Endothelial cell of umbilical vein (primary cell): Measurements from ENCODE around the gene KCNQ2. TPM values are rescaled to one million over a fixed set of nuclear protein-coding genes. Genes with fewer than 3 reads are reported as not detected.

Source experiments
- BruUV-seq: library from RNA; stranded (reverse); fragments of 400-500 nt; replicated peaks from 2 replicates; lab custom pipeline; 2021; lab: Mats Ljungman, UMichigan
- CTCF ChIA-PET: fragments of 300-600, 350-600 bp; sonication (Branson Sonifier 250); formaldehyde crosslinking; loops from one replicate; lab custom pipeline; 2021; ENCODE audit warnings: antibody characterized with exemption, inconsistent platforms; lab: Charles Lee
- POLR2A ChIA-PET: fragments of 300-600, 350-600 bp; sonication (Branson Sonifier 250); formaldehyde crosslinking; loops from one replicate; lab custom pipeline; 2021; ENCODE audit warnings: antibody characterized with exemption, inconsistent platforms; lab: Charles Lee
- DNase-seq: peaks from one replicate; pipeline ENCODE4 v3.0.0-alpha.2; 2011; ENCODE audit warnings: low read depth, low spot score
- FAIRE-seq: peaks from 2 replicates; lab custom pipeline; 2011; peaks lifted over from hg19 to GRCh38; lab: Jason Lieb, UNC
- H2AFZ ChIP-seq: 2 replicates; pipeline ENCODE4 v1.6.0; 2012; ENCODE audit warnings: low read depth, low read length, control low read depth, inconsistent platforms
- H3K27ac ChIP-seq: 2 replicates; pipeline ENCODE4 v1.5.1; 2011; ENCODE audit warnings: low read depth, mild to moderate bottlenecking, control low read depth, low read length, moderate library complexity; ENCODE audit not compliant: insufficient read depth
- H3K27me3 ChIP-seq, 2 experiments: 2 replicates each; pipeline versions ENCODE4 v1.6.0 to v1.6.1; 2011; ENCODE audit warnings: low read length in 2 of 2, mixed read lengths in 1 of 2; ENCODE audit not compliant: control insufficient read depth in 2 of 2, insufficient read depth in 2 of 2
- H3K36me3 ChIP-seq, 2 experiments: 2 replicates in 1 of 2; 3 replicates in 1 of 2; pipeline ENCODE4 v1.5.1; 2011; ENCODE audit warnings: low read length in 2 of 2, mild to moderate bottlenecking in 1 of 2, moderate library complexity in 1 of 2; ENCODE audit not compliant: control insufficient read depth in 2 of 2, insufficient read depth in 2 of 2; ENCODE audit errors: extremely low read depth in 1 of 2
- H3K4me1 ChIP-seq: 3 replicates; pipeline ENCODE4 v1.5.1; 2011; ENCODE audit warnings: mild to moderate bottlenecking, low read length; ENCODE audit not compliant: control insufficient read depth, insufficient read depth; ENCODE audit errors: extremely low read depth
- H3K4me2 ChIP-seq: 2 replicates; pipeline ENCODE4 v1.6.1; 2011; ENCODE audit warnings: low read length, control low read depth, mixed read lengths; ENCODE audit not compliant: insufficient read depth
- H3K4me3 ChIP-seq, 3 experiments: fragments of 200-600 bp in 1 of 3; sonication (generic), shearing (Covaris generic) in 1 of 3; replicated peaks in 1 of 3; 2 replicates each; pipeline ENCODE4 v1.5.1; 2011 to 2016; ENCODE audit warnings: control low read depth in 3 of 3, low read length in 3 of 3, mild to moderate bottlenecking in 2 of 3, inconsistent platforms in 1 of 3, low read depth in 1 of 3, moderate library complexity in 1 of 3; ENCODE audit not compliant: insufficient read depth in 1 of 3
- H3K79me2 ChIP-seq: 2 replicates; pipeline ENCODE4 v1.6.0; 2012; ENCODE audit warnings: low read length, inconsistent platforms; ENCODE audit not compliant: control insufficient read depth, insufficient read depth
- H3K9ac ChIP-seq: replicated peaks from 2 replicates; pipeline ENCODE3; 2011; ENCODE audit warnings: low read length, control low read depth; ENCODE audit not compliant: insufficient read depth; ENCODE audit errors: extremely low read depth
- H3K9me1 ChIP-seq: replicated peaks from 3 replicates; pipeline ENCODE4 v1.6.0; 2011; ENCODE audit warnings: mild to moderate bottlenecking, low read length; ENCODE audit not compliant: control insufficient read depth, insufficient read depth; ENCODE audit errors: extremely low read depth
- H3K9me3 ChIP-seq: replicated peaks from 2 replicates; pipeline ENCODE4 v1.5.1; 2012; ENCODE audit warnings: low read length, inconsistent platforms; ENCODE audit not compliant: control insufficient read depth, insufficient read depth
- H4K20me1 ChIP-seq: replicated peaks from 2 replicates; pipeline ENCODE3; 2011; ENCODE audit warnings: mild to moderate bottlenecking, low read length; ENCODE audit not compliant: control insufficient read depth, insufficient read depth; ENCODE audit errors: extremely low read depth
- EZH2 ChIP-seq: IDR thresholded peaks from 2 replicates; pipeline ENCODE4 v1.6.1; 2012; ENCODE audit warnings: borderline replicate concordance, low read depth, mild to moderate bottlenecking, moderate library complexity, low read length, inconsistent platforms; ENCODE audit not compliant: severe bottlenecking
- FOS ChIP-seq: IDR thresholded peaks from 2 replicates; pipeline ENCODE4 v1.6.1; 2011; ENCODE audit warnings: mild to moderate bottlenecking, low read length, moderate library complexity, borderline replicate concordance; ENCODE audit not compliant: insufficient read depth
- GATA2 ChIP-seq: IDR thresholded peaks from 2 replicates; pipeline ENCODE4 v1.7.0; 2011; ENCODE audit warnings: low read depth, mild to moderate bottlenecking, moderate library complexity, mixed read lengths, low read length; ENCODE audit not compliant: insufficient read length, insufficient read depth
- JUN ChIP-seq: IDR thresholded peaks from 2 replicates; pipeline ENCODE4 v1.6.1; 2011; ENCODE audit warnings: borderline replicate concordance, low read depth; ENCODE audit not compliant: insufficient read length, insufficient read depth
- MYC ChIP-seq: IDR thresholded peaks from one replicate; pipeline ENCODE4 v1.6.1; 2011; ENCODE audit warnings: mild to moderate bottlenecking, low read depth, low read length
- POLR2A ChIP-seq: IDR thresholded peaks from 2 replicates; pipeline ENCODE4 v1.6.1; 2012; ENCODE audit warnings: low read depth, mild to moderate bottlenecking, control low read depth, low read length
- POLR2AphosphoS5 ChIP-seq: IDR thresholded peaks from 2 replicates; pipeline ENCODE4 v1.6.1; 2012; ENCODE audit warnings: low read depth, mild to moderate bottlenecking, control low read depth, low read length, moderate library complexity; ENCODE audit not compliant: insufficient read depth
- dilution Hi-C: fragments of 300-500 bp; cut with MboI; formaldehyde crosslinking; loops from one replicate; pipeline ENCODE4 v1.15.0; 2019; ENCODE audit warnings: low sequenced_read_pairs; ENCODE audit not compliant: extremely low pct_ligation_motif_present
- intact Hi-C: fragments of 100-400 bp; cut with micrococcal nuclease; formaldehyde crosslinking; loops from one replicate; pipeline ENCODE4 v1.10.0; 2022
- polyA plus RNA-seq, 4 experiments: library from polyadenylated mRNA; depleted of rRNA in 3 of 4; stranded (reverse) in 3 of 4; unstranded in 1 of 4; fragments of >200 nt; gene quantifications; 2 replicates each; pipeline versions ENCODE4 v1.2.1 to v1.2.3, GENCODE V29; 2011 to 2012; ENCODE audit warnings: missing spikeins in 1 of 4
- total RNA-seq: library from RNA; stranded (reverse); gene quantifications from 2 replicates; pipeline ENCODE4 v1.2.3, GENCODE V29; 2021
- TF ChIP-seq, protein P1 (sequence below), 2 donors: IDR thresholded peaks; 1 replicate in 1 of 2; 2 replicates in 1 of 2; pipeline ENCODE4 v1.5.1; 2011; ENCODE audit warnings: low read length in 2 of 2, mild to moderate bottlenecking in 2 of 2, moderate library complexity in 2 of 2, control low read depth in 1 of 2, inconsistent platforms in 1 of 2, low read depth in 1 of 2; ENCODE audit not compliant: insufficient read depth in 1 of 2; ENCODE audit errors: extremely low read depth in 1 of 2
- TF ChIP-seq, protein P2 (sequence below): IDR thresholded peaks from 2 replicates; pipeline ENCODE4 v1.6.1; 2011; ENCODE audit not compliant: insufficient read depth, insufficient read length

The KCNQ2 gene
- total and polyA plus RNA-seq, 2 donors (not counting 3 experiments of a cell fraction or from before 2014, with no cell fraction given) = not detected

DNA sequence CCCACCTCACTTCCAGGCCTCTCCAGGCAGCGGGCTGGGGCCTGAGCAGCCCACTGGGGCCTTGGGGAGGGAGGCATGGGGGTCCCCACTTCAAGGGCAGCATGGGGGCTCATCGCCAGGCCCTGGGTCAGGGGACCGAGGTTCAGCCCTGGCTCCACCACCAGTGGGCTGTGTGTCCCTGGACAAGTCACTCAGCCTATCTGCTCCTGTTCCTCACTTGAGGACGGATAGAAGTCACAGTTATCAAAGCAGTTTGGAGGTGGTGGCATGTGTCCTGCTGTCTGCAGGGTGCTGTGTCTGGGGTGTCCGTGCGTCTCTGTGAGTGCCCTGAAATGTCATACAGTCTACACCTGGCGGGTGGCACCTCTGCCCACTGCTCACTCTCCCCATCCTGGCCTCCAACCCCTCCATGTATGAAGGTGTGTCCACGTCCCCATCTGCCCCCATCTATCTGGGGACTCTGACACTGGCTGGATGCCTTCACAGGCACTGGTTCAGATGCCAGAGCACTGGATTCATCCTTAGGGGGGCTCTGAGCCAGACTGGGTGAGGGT, 22.8 kb upstream of the KCNQ2 start:
- Histone ChIP-seq H3K4me1 (no peaks in the 10 kb centered on the region), H4K20me1 (no peaks in the 10 kb centered on the region), H3K4me3 (no peak overlapping the region), H3K79me2 (no peaks in the 10 kb centered on the region), H3K9me3 (no peaks in the 10 kb centered on the region), H3K4me2 (no peak overlapping the region), H3K36me3 (no peaks in the 10 kb centered on the region), H3K9me1 (no peaks in the 10 kb centered on the region), H3K9ac (no peak overlapping the region), H2AFZ (no peak overlapping the region), H3K27me3 (no peaks in the 10 kb centered on the region), H3K27ac (no peak overlapping the region)
- DNase-seq (no peak), FAIRE-seq (no peak)
- no peak for TF ChIP-seq MYC
- no peak for TF ChIP-seq POLR2A
- no peak for TF ChIP-seq GATA2
- no peak for TF ChIP-seq EZH2
- TF ChIP-seq, protein P1, sequence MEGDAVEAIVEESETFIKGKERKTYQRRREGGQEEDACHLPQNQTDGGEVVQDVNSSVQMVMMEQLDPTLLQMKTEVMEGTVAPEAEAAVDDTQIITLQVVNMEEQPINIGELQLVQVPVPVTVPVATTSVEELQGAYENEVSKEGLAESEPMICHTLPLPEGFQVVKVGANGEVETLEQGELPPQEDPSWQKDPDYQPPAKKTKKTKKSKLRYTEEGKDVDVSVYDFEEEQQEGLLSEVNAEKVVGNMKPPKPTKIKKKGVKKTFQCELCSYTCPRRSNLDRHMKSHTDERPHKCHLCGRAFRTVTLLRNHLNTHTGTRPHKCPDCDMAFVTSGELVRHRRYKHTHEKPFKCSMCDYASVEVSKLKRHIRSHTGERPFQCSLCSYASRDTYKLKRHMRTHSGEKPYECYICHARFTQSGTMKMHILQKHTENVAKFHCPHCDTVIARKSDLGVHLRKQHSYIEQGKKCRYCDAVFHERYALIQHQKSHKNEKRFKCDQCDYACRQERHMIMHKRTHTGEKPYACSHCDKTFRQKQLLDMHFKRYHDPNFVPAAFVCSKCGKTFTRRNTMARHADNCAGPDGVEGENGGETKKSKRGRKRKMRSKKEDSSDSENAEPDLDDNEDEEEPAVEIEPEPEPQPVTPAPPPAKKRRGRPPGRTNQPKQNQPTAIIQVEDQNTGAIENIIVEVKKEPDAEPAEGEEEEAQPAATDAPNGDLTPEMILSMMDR (IDR thresholded peaks at IDR 0.05; ENCODE audit: extremely low read depth in 1 of 2, insufficient read depth in 1 of 2, low read depth in 1 of 2, low read length in 2 of 2) = no peak
- TF ChIP-seq, protein P2, sequence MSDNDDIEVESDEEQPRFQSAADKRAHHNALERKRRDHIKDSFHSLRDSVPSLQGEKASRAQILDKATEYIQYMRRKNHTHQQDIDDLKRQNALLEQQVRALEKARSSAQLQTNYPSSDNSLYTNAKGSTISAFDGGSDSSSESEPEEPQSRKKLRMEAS = no peak
- no peak for TF ChIP-seq JUN
- TF ChIP-seq POLR2AphosphoS5 = no peak
- no peak for TF ChIP-seq FOS
- ChIA-PET CTCF (interaction anchor here (1.0 to 2.5 kb wide), 14 partner anchors 10 to 485 kb away, joined by 3 to 30 read pairs (median 7); partner anchors contain the start of genes ARFGAP1, HELZ2, PPDPF and PTK6), POLR2A (no interaction called here)
- intact Hi-C loops (no loop called here), dilution Hi-C loops (no loop called here)
- BruUV-seq = no TSS peak
